C1 segment of cervical spinal cord (tissue), 14 donors: Measurements from ENCODE around the gene NDUFS1.
"Not testable (repeated sequence)": the region's sequence is repeated elsewhere in the genome, so short reads cannot be mapped to it uniquely, and the experiment has no call there.

Experiments used
- DNase-seq, 14 donors: peaks; one replicate each; lab custom pipeline; 2025; lab: John Stamatoyannopoulos, UW

NDUFS1 gene

DNA sequence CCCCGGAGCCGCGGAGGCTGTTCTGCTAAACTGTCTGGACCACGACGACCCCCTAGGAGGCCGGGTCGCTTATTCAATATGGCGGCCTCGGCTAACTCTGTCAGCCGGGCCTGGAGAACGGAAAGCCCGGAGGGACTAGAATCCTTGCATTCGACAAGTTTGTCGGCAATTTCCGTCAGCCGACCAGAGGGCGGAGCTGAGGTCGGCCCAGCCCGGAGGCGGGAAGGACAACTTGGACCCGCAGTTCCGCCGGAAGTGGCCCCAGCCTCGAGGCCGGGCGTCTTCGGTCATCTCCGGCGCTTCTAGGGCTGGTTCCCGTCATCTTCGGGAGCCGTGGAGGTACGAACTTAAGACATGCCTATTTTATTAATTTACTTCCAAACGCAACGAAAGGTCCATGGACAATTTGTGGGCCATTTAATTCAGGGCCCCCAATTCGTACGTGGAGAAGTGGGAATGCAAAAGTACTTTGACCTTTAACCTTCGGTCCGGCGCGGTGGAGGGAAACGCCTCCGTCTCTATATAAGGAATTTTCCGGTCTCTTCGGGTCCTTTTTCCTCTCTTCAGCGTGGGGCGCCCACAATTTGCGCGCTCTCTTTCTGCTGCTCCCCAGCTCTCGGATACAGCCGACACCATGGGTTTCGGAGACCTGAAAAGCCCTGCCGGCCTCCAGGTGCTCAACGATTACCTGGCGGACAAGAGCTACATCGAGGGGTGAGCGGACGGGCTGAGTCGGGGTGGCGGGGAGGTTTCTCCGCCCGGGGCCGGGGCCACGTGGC is at the start of gene NDUFS1, which contains the start of gene EEF1B2:
Gene NDUFS1, minus strand, starts transcription at position 99 of the 779 bp plus-strand sequence. CDS start 5,766 bp downstream, outside the sequence.
Gene EEF1B2, plus strand, starts transcription at position 550 of the 779 bp plus-strand sequence. Its CDS starts 85 bp downstream, at position 635.
- DNase-seq: peak; percentile 67 to 98 (median 96)

DNA sequence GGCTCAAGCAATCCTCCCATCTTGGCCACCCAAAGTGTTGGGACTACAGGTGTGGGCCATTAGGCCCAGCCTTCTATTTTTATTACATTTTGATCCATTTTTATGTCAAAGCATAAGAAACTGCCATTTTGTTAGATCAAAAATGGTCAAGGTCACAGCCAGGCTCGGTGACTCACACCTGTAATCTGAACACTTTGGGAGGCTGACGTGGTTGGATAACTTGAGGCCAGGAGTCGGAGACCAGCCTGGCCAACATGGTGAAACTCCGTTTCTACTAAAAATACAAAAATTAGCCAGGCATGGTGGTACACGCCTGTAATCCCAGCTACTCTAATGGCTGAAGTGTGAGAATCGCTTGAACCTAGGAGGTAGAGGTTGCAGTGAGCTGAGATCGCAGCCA is 49.7 kb upstream of the NDUFS1 start:
- DNase-seq: no peak

DNA sequence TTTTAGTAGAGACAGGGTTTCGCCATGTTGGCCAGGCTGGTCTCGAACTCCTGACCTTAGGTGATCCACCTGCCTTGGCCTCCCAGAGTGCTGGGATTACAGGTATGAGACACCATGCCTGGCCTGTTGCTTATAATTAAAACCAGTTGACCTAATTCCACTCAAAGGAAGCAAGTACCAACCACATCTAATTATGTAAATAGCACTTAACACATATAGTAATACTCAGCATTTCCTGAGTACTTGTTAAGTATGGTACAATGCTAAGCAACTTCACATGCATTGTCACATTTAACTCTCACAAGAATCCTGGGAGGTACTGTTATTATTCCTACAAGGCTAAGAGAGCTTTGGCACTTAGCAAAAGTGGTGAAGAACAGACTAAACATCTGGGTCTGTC is 48.1 kb upstream of the NDUFS1 start:
- DNase-seq: not testable (repeated sequence)

DNA sequence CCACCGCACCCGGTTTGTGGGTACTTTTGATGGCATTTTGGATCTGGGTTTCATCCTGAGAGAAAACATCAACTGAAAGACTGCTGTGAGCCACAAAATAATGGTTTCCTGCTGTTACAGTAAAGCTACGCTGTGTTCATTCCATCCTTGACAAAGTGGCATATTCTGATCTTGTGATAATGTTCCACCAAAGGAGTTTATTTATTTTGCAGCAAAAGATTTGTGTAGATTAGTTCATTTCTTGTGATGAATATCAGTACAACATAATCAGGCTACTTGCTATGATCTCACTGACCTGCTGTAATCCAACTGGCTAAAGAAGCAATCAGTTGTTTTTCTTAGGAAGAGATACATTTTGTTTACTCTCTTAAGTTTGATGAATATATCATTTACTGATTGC is 45.5 kb upstream of the NDUFS1 start:
- DNase-seq: no peak

DNA sequence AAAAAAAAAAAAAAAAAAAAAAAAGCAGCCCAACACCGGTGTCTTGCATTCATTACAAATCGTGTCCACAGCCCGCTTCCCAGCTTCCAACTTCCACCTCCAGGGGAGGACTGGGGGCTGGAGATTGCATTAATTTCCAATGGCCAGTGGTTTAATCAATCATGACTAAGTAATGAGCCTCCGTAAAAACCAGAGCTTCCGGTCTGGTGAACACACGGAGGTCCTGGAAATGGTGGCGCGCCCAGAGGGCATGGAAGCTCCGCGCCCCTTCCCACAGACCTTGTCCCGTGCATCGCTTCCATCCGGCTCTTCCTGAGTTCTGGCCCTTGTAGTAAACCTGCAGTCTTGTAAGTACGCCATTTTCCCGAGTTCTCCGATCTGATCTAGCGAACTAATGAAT is 44.1 kb upstream of the NDUFS1 start:
- DNase-seq: no peak

DNA sequence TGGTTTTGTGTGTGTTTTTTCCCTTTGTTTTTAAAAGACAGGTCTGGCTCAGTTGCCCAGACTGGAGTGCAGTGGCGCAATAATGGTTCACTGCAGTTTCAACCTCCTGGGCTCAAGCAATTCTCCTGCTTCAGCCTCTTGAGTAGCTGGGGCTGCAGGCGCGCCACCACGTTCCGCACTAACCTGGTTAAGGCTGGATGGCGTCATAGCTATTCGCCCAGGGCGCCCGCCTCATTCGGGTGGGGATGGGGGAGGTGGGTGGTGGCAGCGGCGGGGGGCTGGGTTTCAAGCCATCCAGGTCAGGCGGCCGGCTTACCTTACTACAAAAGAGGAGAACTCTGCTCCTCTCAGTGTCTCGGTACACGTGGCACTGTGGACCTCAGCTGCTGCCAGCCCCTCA is 43.2 kb upstream of the NDUFS1 start:
- DNase-seq: no peak

DNA sequence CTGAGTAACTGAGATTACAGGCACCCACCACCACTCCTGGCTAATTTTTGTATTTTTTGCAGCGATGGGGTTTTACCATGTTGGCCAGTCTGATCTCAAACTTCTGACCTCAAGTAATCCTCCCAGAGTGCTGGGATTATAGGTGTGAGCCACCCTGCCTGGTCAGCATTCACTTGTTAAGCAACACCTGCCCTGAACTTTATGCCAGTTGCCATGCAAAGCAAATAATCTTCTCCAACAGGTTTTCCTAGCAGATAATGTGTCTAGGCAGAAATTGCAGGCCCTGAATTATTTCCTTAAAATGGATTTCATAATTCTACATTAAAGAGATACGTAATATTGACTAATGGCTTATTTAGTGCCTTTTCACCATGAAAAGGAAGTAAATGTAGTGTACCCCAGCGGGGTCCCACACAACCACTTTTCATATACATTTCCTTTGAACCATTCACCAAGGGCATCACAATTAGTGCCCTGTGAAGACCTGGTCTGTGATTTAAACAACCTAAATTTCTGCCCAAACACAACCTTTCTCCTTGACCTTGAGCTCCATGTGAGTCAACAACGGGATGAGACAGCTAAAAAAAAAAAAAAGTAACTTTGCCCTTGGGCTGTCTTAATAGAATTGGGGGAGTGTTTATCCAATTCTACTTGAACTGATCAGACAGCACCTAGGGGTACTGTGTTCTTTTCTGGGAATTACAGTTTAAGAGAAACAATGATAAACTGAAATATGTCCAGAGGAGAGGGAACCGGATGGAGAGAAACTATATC is 42.0 kb upstream of the NDUFS1 start:
- no peak for DNase-seq

DNA sequence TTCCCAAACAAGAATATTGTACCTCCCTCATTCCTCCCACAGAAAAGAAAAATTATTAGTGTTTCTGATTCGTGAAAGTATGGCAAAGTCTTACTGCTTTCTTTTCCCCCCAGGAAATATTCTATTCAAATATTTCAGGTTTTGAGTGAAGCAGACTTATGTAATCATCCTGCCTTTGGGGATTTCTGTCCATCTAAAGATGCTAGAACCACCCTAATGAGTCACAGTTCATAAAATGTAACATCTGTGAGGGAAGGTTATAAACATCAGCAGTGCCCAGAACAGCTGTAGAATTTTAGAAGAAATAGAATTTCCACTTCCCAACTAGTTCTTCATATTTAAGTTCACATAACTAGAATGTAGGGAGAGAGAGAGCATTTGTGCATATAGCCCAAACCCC is 39.4 kb upstream of the NDUFS1 start:
- no peak for DNase-seq

DNA sequence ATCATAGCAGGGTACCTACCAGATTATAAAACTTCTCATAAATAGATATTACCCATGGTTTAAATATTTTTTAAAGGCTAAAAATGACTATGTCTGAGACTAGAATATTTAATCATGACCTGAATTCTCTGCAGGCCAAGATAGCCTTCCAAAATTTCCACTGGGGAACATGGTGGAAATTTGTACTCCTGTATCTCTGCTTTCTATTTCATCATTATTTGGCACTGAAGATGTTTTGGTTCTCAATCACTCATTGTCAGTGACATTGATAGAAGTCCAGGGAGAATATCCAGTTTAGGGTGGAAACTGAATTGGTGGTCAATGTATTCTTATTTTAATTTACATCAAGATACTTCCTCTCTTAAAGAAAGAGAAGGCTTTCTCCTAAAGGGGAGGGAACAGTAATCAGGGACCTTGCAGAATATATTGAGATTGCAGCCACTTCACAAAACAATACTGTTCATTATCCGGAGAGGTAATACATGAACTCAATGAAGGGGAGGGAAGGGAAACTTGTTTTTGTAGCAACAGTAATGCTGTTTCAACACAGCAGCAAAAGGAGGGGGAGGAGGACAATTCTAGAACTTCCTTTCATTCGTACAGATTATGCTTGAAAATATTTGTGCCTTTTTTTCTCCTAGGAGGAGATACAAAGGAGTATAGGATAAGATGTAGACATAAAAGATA is 34.6 kb upstream of the NDUFS1 start:
- DNase-seq: no peak

DNA sequence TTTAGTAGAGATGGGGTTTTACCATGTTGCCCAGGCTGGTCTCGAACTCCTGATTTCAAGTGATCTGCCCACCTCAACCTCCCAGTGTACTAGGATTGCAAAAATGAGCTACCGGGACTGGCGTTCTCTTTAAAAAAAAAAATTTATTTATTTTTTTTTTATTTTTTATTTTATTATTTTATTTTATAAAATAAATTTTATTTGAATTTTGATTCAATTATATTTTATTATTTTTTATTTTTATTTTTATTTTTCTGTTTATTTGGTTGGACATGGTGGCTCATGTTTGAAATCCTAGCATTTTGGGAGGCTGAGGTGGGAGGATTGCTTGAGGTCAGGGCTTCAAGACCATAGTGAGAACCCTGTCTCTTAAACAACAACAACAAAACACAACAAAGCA is 32.9 kb upstream of the NDUFS1 start:
- DNase-seq: no peak

DNA sequence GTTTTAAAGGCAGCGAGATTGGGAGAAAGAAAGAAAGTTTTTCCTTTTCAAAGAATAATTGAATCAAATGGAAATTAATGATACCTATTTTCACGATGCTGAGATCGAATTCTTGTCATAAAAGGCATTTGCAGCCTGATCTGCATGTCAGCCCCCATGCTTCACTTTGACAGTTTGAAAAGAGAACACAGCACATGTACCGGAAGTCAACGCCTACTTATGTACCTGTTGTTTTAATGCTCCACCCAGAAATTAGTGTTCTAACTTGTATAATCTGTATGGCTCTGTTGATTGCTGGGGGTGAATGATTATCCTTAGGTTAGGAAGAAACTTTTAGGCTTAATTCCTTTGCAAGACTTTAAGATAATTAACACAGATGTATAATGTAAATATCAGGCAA is 31.4 kb upstream of the NDUFS1 start:
- DNase-seq: no peak

DNA sequence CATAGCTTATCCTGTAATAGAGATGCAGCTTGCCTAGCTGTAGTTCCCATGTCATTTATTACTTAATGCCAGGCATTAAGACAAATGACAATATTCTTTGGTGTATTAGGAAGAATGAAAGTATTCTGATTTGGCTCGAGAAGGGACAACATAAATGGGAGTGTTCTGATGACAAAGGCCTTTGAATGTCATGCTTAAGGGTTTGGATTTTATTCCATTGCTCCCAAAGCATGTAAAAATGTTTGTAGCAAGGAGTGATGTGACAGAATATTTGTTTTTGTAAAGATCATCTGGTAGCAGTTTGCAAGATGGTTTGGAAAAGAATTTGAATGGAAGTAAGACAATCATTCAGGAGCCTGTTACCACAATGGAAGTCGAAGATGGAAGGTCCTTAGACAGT is 30.9 kb upstream of the NDUFS1 start:
- DNase-seq: no peak

DNA sequence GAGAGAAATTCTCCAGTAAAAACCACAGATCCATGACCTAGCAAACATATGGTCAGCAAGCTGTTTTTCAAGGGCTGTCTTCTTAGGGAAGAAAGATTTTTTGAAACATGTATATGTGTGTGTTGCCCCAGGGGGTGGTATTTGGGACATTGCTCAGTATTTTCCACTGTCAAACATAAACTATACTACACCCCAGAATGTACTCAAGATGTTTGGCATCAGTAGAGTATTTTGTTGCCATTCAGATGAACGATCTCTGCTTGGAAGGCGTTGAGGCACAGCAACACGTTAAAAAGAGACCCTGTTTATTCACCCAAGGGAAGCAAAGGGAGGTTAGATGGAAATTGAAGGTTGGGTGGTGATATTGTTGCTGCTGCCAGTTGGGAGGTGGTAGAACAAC is 30.4 kb upstream of the NDUFS1 start:
- no peak for DNase-seq

DNA sequence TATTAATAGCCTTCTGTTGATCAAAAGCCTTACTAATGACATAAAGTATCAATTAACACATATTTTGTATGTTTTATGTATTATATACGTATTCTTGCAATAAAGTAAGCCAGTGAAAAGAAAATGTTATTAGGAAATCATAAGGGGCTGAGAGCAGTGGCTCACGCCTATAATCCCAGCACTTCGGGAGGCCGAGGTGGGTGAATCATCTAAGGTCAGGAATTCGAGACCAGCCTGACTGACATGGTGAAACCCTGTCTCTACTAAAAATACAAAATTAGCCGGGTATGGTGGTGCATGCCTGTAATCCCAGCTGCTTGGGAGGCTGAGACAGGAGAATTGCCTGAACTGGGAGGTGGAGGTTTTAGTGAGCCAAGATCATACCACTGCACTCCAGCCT is 22.3 kb upstream of the NDUFS1 start:
- DNase-seq: not testable (repeated sequence)

DNA sequence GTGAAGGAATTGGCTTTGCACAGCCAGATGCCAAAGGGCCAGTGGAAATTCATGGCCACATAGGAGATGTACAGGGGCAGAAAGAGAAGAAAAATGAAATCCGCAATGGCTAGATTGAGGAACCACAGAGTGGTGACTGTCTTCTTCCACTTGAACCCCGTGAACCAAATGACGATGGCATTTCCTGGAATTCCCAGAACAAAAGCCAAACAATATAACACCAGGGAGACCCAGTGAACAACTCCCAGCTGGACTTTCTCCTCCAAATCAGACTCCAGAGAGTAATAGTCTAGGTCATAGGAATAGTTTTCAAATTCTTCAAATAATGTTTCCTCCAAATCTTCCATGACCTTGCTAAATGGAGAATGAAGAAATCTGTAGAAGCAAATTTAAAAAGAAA is 17.7 kb upstream of the NDUFS1 start:
- DNase-seq: no peak

DNA sequence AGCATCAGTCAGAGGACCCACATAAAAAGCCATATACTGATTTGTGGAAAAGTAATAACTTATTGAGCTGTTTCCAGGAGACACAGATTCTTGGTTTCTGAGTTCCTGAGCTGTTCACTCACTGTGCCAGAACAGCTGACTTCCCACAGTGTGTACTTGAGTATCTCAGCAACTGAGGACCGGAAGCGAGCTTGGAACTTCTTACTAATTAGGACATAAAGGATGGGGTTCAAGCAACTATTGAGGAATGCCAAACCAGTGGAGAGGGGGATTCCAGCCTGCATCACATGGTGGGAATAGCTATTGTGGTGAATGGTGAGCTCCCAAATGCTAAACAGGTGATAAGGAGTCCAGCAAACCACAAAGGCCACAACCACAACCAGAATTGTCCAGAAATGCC is 16.9 kb upstream of the NDUFS1 start:
- DNase-seq: no peak

DNA sequence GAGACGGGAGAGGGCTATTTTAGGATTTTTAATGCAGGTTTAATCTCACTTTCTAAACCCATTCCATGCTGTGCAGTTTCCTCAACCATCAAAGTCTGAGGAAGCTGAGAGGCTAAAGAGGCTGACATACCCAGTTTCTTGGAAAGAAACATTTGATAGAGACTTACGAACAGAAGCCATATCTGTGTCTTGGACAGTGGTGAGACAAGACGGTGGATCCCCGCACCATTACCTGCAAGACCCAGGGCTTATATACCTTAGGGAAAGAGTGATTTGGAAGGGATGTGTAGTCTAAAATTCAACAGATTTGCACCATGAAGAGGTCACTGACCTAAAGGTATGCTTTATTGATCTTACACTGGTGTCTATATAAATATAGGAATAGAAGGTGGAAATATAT is 13.9 kb upstream of the NDUFS1 start:
- no peak for DNase-seq

DNA sequence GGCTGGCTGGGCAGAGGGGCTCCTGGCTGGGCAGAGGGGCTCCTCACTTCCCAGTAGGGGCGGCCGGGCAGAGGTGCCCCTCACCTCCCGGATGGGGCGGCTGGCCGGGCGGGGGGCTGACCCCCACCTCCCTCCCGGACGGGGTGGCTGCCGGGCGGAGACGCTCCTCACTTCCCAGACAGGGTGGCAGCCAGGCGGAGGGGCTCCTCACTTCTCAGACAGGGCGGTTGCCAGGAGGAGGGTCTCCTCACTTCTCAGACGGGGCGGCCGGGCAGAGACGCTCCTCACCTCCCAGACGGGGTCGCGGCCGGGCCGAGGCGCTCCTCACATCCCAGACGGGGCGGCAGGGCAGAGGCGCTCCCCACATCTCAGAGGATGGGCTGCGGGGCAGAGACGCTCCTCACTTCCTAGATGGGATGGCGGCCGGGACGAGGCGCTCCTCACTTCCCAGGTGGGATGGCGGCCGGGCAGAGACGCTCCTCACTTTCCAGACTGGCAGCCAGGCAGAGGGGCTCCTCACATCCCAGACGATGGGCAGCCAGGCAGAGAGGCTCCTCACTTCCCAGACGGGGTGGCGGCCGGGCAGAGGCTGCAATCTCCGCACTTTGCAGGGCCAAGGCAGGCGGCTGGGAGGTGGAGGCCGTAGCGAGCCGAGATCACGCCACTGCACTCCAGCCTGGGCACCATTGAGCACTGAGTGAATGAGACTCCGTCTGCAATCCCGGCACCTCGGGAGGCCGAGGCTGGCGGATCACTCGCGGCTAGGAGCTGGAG is 12.6 kb upstream of the NDUFS1 start:
- not testable (repeated sequence) for DNase-seq

DNA sequence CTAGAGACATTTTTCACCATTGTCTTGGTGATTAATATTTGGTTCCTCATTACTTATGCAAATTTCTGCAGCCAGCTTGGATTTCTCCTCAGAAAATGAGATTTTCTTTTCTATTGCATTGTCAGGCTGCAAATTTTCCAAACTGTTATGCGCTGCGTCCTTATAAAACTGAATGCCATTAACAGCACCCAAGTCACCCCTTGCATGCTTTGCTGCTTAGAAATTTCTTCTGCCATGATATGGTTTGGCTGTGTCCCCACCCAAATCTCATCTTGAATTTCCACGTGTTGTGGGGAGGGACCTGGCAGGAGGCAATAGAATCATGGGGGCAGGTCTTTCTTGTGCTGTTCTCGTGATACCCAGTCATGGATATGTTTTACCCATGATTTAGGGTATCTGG is 9.0 kb upstream of the NDUFS1 start:
- not testable (repeated sequence) for DNase-seq

DNA sequence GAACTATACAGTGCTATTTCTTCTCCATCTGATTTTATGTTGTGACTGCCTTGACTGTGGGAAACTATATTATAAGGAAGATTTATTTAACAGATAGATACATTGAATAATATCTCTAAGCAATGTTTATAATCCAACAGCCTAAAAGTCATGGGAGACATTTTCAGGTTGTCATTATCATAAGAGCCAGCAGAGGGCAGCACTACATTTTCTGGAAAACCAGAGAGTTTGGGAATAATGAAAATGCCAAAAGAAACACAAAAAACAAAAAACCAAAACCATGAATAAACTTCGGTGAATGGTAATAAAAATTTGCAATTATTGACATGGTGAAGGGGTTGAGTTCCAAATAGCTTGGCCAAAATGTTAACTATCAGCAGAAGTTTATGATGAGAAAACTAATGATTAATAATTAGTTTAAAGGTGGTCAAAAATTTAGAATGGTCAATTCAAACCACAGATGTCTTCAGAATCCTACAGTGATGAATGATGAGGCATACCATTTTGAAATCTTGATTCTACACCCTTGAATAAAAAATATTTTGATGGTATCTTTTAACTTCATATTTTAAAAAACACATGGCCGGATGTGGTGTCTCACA is 5.1 kb upstream of the NDUFS1 start:
- DNase-seq: peak in 5 of 14 donors; percentile 0 to 21 (median 7)

DNA sequence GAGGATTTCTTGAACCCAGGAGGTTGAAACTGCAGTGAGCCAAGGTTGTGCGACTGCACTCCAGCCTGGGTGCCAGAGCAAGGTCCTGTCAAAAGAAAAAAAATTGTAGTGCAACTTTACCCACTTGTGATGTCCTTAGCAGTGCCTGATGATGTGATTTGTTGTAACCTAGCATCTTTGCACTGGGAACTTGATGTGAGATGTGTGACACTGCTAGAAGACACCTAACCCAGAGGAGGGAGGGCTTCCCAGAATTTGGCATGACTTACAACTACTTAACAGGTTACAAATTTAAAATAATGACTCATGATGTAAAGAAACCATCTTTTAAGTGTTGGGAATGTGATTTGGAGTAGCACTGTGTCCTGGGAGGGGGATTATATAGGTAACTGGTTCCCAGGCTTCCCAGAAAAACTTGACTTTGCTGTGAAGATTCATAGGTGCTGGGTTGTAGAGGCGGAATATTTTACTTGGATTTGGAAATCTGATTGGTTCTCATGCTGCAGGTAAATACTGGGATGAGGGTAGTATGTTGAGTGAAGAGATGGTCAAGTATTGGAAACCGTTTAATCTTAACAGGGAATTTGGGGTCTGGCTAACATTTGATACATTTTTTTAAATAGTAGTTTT is 4.1 kb upstream of the NDUFS1 start:
- no peak for DNase-seq
